Progenitor cell of endocrine pancreas (in vitro differentiated cells): Measurements from ENCODE around the gene SNTB2. TPM values are rescaled to one million over a fixed set of nuclear protein-coding genes. Genes with fewer than 3 reads are reported as not detected.
"Not testable (repeated sequence)": the region's sequence is repeated elsewhere in the genome, so short reads cannot be mapped to it uniquely, and the experiment has no call there.

Experiments used
- DNase-seq: peaks from one replicate; pipeline ENCODE4 v3.0.0; 2021; ENCODE audit warnings: low spot score; ENCODE audit not compliant: unreplicated experiment
- H3K27ac Mint-ChIP-seq: 2 replicates; pipeline ENCODE4 v1.8.0; 2021; ENCODE audit warnings: mild to moderate bottlenecking, moderate library complexity, mixed read lengths
- H3K27me3 Mint-ChIP-seq: 2 replicates; pipeline ENCODE4 v1.8.0; 2021; ENCODE audit warnings: mixed read lengths
- H3K36me3 Mint-ChIP-seq: 2 replicates; pipeline ENCODE4 v1.8.0; 2022; ENCODE audit warnings: mixed read lengths; ENCODE audit not compliant: insufficient read depth
- H3K4me1 Mint-ChIP-seq: 2 replicates; pipeline ENCODE4 v1.8.0; 2021; ENCODE audit warnings: low read depth, mixed read lengths
- H3K4me3 Mint-ChIP-seq: 2 replicates; pipeline ENCODE4 v1.8.0; 2021; ENCODE audit warnings: low read depth, mild to moderate bottlenecking, moderate library complexity, mixed read lengths
- H3K9me3 Mint-ChIP-seq: 2 replicates; pipeline ENCODE4 v1.8.0; 2021; ENCODE audit warnings: low read depth, mixed read lengths
- total RNA-seq: library from RNA; stranded (reverse); gene quantifications from 2 replicates; pipeline ENCODE4 v1.2.1, GENCODE V29; 2021
- TF ChIP-seq, protein P1 (sequence below): fragments of 200-600 bp; sonication (generic); IDR thresholded peaks from one replicate; pipeline ENCODE4 v1.5.0; 2021; ENCODE audit warnings: antibody characterized with exemption, mild to moderate bottlenecking; ENCODE audit not compliant: unreplicated experiment

Gene SNTB2
- total RNA-seq, 1 donor from 2014 or later = 40.9 TPM

DNA sequence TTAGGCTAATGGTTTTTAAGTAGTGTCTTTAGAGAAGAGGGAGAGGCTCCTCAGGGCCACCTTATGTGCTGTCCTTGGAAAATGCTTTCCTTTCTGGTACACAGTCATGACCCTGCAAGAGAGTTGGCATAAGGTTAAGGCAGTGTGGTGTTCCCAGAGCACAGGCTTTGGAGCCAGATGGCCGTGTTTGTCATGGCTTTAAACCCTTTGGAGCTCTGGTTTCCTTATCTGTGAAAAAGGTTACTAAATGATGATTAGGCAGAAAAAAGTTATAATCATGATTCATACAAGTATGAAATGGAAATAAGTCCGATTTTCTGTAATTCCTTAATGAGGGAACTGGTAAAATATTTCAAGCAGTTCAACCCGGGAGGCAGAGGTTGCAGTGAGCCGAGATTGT is 41.3 kb upstream of the SNTB2 start:
- no peaks in the 10 kb centered on the region for H3K9me3 Mint-ChIP-seq

DNA sequence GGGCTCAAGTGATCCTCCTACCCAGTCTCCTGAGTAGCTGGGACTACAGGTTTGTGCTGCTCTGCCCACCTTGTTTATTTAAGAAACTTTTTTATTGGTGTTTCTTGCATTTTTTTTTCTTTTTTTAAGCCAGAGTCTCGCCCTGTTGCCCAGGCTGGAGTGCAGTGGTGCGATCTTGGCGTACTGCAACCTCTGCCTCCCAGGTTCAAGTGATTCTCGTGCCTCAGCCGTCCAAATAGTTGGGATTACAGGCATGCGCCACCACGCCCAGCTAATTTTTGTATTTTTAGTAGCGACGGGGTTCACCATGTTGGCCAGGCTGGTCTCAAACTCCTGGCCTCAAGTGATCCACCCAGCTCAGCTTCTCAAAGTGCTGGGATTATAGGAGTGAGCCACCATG is 37.3 kb upstream of the SNTB2 start:
- not testable (repeated sequence) for H3K9me3 Mint-ChIP-seq, H3K4me1 Mint-ChIP-seq, H3K27me3 Mint-ChIP-seq, H3K4me3 Mint-ChIP-seq, H3K27ac Mint-ChIP-seq, DNase-seq
- peaks cover 27% of the 10 kb centered on the region for H3K36me3 Mint-ChIP-seq

More for the DNA sequence above, 41.3 kb upstream of the SNTB2 start:
- Mint-ChIP-seq H3K4me1 (peaks cover 5% of the 10 kb centered on the region), H3K27me3 (no peaks in the 10 kb centered on the region), H3K27ac (no peak overlapping the region), H3K36me3 (peaks cover 33% of the 10 kb centered on the region), H3K4me3 (no peak overlapping the region)
- TF ChIP-seq, protein P1, sequence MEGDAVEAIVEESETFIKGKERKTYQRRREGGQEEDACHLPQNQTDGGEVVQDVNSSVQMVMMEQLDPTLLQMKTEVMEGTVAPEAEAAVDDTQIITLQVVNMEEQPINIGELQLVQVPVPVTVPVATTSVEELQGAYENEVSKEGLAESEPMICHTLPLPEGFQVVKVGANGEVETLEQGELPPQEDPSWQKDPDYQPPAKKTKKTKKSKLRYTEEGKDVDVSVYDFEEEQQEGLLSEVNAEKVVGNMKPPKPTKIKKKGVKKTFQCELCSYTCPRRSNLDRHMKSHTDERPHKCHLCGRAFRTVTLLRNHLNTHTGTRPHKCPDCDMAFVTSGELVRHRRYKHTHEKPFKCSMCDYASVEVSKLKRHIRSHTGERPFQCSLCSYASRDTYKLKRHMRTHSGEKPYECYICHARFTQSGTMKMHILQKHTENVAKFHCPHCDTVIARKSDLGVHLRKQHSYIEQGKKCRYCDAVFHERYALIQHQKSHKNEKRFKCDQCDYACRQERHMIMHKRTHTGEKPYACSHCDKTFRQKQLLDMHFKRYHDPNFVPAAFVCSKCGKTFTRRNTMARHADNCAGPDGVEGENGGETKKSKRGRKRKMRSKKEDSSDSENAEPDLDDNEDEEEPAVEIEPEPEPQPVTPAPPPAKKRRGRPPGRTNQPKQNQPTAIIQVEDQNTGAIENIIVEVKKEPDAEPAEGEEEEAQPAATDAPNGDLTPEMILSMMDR = no peak
- no peak for DNase-seq

DNA sequence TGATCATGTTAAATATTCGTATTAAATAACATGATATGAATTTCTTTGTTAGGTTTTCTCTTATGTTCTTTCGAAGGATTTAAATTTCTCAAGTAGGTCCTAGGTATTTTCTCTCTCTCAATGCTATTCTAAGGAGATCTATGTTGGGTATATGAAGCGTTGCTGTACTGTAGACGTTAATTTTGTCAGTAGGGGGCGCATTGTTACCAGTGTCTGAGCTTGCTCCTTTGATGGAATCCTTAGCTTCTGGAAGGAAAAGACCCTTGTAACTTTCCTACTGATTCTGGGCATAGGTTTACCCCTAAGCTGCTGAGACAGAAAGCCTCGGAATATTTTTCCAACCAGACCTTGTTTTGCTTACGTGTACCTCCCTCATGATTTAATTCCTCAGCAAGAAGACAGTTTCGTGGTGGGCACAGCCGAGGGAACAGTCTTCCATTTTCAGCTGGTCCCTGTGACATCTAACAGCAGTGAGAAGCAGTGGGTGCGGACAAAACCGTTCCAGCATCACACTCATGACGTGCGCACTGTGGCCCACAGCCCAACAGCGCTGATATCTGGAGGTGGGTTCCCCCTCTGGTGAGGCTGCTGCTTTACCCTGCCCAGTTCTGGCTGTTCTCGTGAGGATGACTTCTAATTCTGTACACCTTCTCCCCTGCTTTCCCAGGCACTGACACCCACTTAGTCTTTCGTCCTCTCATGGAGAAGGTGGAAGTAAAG is 36.7 kb upstream of the SNTB2 start:
- no peaks in the 10 kb centered on the region for H3K9me3 Mint-ChIP-seq
- TF ChIP-seq, protein P1 = peak; percentile 79
- peak overlapping the region; percentile 29 for H3K27ac Mint-ChIP-seq
- peaks cover 28% of the 10 kb centered on the region for H3K36me3 Mint-ChIP-seq
- no peaks in the 10 kb centered on the region for H3K27me3 Mint-ChIP-seq
- H3K4me3 Mint-ChIP-seq = no peak overlapping the region
- H3K4me1 Mint-ChIP-seq = no peaks in the 10 kb centered on the region
- DNase-seq = peak; percentile 37

DNA sequence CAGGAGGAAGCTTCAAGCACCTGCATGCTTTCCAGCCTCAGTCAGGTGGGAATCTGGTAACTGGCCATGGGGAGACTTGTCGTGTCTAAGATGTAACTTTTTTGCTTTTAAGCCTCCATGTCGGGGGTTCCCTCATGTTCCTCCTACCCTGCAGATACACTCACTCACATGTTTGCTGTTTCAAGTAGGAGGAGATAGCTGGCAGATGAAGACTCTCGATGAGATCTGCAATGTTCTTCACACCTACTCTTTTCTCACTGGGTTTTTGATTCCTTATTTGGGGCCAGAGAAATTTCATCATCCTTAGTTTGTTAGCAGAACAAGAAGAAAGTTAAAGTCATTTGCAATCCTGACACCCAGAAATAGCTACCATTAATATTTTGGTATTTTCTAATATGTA is 29.8 kb upstream of the SNTB2 start:
- no peaks in the 10 kb centered on the region for H3K9me3 Mint-ChIP-seq
- peaks cover 2% of the 10 kb centered on the region for H3K4me1 Mint-ChIP-seq
- no peak for DNase-seq
- no peak overlapping the region for H3K4me3 Mint-ChIP-seq
- TF ChIP-seq, protein P1 = no peak
- no peaks in the 10 kb centered on the region for H3K27me3 Mint-ChIP-seq
- peaks cover 35% of the 10 kb centered on the region for H3K36me3 Mint-ChIP-seq
- H3K27ac Mint-ChIP-seq = no peak overlapping the region

DNA sequence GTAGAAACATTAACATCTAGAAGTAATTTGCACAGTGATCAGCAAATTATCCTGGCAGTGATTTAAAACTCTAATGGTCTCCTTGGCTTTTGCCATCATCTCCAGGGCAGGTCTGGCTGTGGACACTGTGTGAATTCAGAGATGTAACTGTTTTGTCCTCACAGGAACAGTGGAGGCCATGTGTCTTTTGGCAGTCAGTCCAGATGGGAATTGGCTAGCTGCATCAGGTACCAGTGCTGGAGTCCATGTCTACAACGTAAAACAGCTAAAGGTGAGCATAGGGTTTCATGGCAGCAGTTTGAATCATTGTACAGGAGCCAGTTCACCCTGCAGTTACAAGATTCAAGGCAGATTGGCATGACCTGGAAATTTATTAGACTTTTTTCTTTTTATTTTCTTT is 26.8 kb upstream of the SNTB2 start:
- Mint-ChIP-seq H3K4me3 (no peak overlapping the region), H3K4me1 (peaks cover 8% of the 10 kb centered on the region), H3K36me3 (peaks cover 30% of the 10 kb centered on the region), H3K9me3 (no peaks in the 10 kb centered on the region), H3K27me3 (no peaks in the 10 kb centered on the region), H3K27ac (no peak overlapping the region)
- no peak for DNase-seq
- TF ChIP-seq, protein P1 = no peak

DNA sequence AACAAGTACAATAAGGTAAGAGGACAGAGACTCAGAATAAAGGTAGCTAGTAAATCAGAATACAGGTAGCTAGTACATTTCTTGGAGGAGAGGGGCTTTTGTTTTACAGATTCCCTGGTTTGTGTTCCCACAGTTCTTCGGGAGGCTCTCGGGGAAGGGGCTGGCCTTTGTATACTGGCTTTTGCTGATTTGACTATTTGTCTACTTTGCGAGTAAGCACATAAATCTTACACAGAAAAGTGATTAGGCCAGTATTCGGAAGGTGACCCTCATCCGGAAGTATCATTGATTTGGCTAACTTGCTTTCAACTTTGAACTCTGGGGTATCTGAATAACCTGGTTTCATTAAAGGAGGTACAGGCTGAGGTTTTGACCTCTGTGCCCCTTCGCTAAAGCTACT is 21.4 kb upstream of the SNTB2 start:
- Mint-ChIP-seq H3K9me3 (no peaks in the 10 kb centered on the region), H3K36me3 (peaks cover 31% of the 10 kb centered on the region), H3K27ac (peak overlapping the region; percentile 73), H3K27me3 (no peaks in the 10 kb centered on the region), H3K4me1 (peaks cover 42% of the 10 kb centered on the region), H3K4me3 (no peak overlapping the region)
- TF ChIP-seq, protein P1 = no peak
- DNase-seq = no peak
